ENCODE results near the gene PPP3CA.

DNA sequence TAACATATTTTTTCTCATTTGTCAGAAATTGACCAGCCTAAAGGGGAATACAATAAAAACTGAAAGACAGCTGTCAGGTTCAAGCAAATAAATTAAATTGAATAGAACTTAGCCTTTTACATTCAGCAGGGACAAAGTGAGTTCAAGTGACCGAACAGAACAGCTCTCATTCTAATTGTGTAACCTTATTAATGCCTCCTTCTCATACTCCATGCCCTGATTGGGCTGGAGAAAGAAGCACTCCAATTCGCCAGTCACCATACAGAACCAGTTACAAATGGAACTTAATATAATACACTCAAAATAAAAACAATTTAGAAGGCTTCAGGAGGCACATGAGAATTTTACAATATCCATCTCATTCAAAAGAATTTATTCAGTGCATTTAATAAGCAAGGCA, 8.0 kb downstream of the PPP3CA start:
- TF ChIP-seq, protein P1, sequence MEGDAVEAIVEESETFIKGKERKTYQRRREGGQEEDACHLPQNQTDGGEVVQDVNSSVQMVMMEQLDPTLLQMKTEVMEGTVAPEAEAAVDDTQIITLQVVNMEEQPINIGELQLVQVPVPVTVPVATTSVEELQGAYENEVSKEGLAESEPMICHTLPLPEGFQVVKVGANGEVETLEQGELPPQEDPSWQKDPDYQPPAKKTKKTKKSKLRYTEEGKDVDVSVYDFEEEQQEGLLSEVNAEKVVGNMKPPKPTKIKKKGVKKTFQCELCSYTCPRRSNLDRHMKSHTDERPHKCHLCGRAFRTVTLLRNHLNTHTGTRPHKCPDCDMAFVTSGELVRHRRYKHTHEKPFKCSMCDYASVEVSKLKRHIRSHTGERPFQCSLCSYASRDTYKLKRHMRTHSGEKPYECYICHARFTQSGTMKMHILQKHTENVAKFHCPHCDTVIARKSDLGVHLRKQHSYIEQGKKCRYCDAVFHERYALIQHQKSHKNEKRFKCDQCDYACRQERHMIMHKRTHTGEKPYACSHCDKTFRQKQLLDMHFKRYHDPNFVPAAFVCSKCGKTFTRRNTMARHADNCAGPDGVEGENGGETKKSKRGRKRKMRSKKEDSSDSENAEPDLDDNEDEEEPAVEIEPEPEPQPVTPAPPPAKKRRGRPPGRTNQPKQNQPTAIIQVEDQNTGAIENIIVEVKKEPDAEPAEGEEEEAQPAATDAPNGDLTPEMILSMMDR (IDR thresholded peaks at IDR 0.05): no peak
- no peak for TF ChIP-seq POLR2A (IDR thresholded peaks at IDR 0.05)
